ENCODE data around the gene SLC6A1. TPM values are rescaled to one million over a fixed set of nuclear protein-coding genes. Genes with fewer than 3 reads are reported as not detected.

The SLC6A1 gene
- total RNA-seq, 2 donors from 2014 or later = 0.18 to 6.2 TPM

- intact Hi-C loops (cut with DNase I) = no loop called here
- Histone ChIP-seq H3K27me3 (replicated peaks; ENCODE audit: insufficient read depth) (peaks cover 11% of the 10 kb centered on the region), H3K4me1 (replicated peaks) (no peaks in the 10 kb centered on the region), H3K4me3 (no peak overlapping the region), H3K27ac (no peak overlapping the region), H3K9me3 (no peaks in the 10 kb centered on the region), H3K36me3 (no peaks in the 10 kb centered on the region)
- no peak for TF ChIP-seq POLR2A (IDR thresholded peaks at IDR 0.05)
- TF ChIP-seq CTCF (IDR thresholded peaks at IDR 0.05) = no peak
- no peak for TF ChIP-seq POLR2AphosphoS5 (IDR thresholded peaks at IDR 0.05)
- WGBS = 77% methylated on average over 19 of the region's 19 CpGs
- DNase-seq (ENCODE audit: low spot score) = no peak
Observed at GRCh38 chr3:11035757-11036505, 43.4 kb downstream of the SLC6A1 start.

GRCh38 chr3:11037241-11037873 lies 44.8 kb downstream of the SLC6A1 start:
- Histone ChIP-seq H3K4me3 (no peak overlapping the region), H3K27ac (no peak overlapping the region), H3K36me3 (no peaks in the 10 kb centered on the region), H3K4me1 (replicated peaks) (no peaks in the 10 kb centered on the region), H3K27me3 (replicated peaks; ENCODE audit: insufficient read depth) (peaks cover 11% of the 10 kb centered on the region), H3K9me3 (no peaks in the 10 kb centered on the region)
- DNase-seq (ENCODE audit: low spot score) = no peak
- TF ChIP-seq CTCF (IDR thresholded peaks at IDR 0.05) = no peak
- no peak for TF ChIP-seq POLR2AphosphoS5 (IDR thresholded peaks at IDR 0.05)
- TF ChIP-seq POLR2A (IDR thresholded peaks at IDR 0.05) = no peak
- intact Hi-C loops (cut with DNase I) = no loop called here
- 59% methylated on average over 24 of the region's 24 CpGs for WGBS

- intact Hi-C loops (cut with DNase I) = no loop called here
- 75% methylated on average over 11 of the region's 11 CpGs for WGBS
- H3K27me3 ChIP-seq (replicated peaks; ENCODE audit: insufficient read depth) = peaks cover 11% of the 10 kb centered on the region
- DNase-seq (ENCODE audit: low spot score) = no peak
- TF ChIP-seq CTCF (IDR thresholded peaks at IDR 0.05) (no peak), POLR2A (IDR thresholded peaks at IDR 0.05) (no peak), POLR2AphosphoS5 (IDR thresholded peaks at IDR 0.05) (no peak)
- no peak overlapping the region for H3K4me3 ChIP-seq
- no peaks in the 10 kb centered on the region for H3K36me3 ChIP-seq
- no peaks in the 10 kb centered on the region for H3K9me3 ChIP-seq
- H3K4me1 ChIP-seq (replicated peaks) = no peaks in the 10 kb centered on the region
- no peak overlapping the region for H3K27ac ChIP-seq
Observed at GRCh38 chr3:11037976-11038375, 45.4 kb downstream of the SLC6A1 start.

- TF ChIP-seq POLR2A (IDR thresholded peaks at IDR 0.05) = no peak
- no peak for TF ChIP-seq POLR2AphosphoS5 (IDR thresholded peaks at IDR 0.05)
- TF ChIP-seq CTCF (IDR thresholded peaks at IDR 0.05) = no peak
- H3K4me3 ChIP-seq = no peak overlapping the region
- no peaks in the 10 kb centered on the region for H3K4me1 ChIP-seq (replicated peaks)
- 75% methylated on average over 5 of the region's 5 CpGs for WGBS
- no peaks in the 10 kb centered on the region for H3K36me3 ChIP-seq
- intact Hi-C loops (cut with DNase I) = no loop called here
- H3K27me3 ChIP-seq (replicated peaks; ENCODE audit: insufficient read depth) = no peaks in the 10 kb centered on the region
- no peak overlapping the region for H3K27ac ChIP-seq
- no peak for DNase-seq (ENCODE audit: low spot score)
- no peaks in the 10 kb centered on the region for H3K9me3 ChIP-seq
Observed at GRCh38 chr3:11045536-11045935, 53.0 kb downstream of the SLC6A1 start.

- intact Hi-C loops (cut with DNase I) = no loop called here
- Histone ChIP-seq H3K4me1 (replicated peaks) (no peaks in the 10 kb centered on the region), H3K36me3 (no peaks in the 10 kb centered on the region), H3K4me3 (no peak overlapping the region), H3K27ac (no peak overlapping the region), H3K27me3 (replicated peaks; ENCODE audit: insufficient read depth) (no peaks in the 10 kb centered on the region), H3K9me3 (no peaks in the 10 kb centered on the region)
- DNase-seq (ENCODE audit: low spot score) = no peak
- TF ChIP-seq POLR2AphosphoS5 (IDR thresholded peaks at IDR 0.05) = no peak
- TF ChIP-seq POLR2A (IDR thresholded peaks at IDR 0.05) = no peak
- no peak for TF ChIP-seq CTCF (IDR thresholded peaks at IDR 0.05)
- WGBS = 88% methylated on average over 2 of the region's 2 CpGs
Observed at GRCh38 chr3:11047500-11047899, 55.0 kb downstream of the SLC6A1 start.
